Choroid plexus epithelial cell (primary cell): ENCODE data around the gene VCAN.
A peak's percentile ranks its signal among the peaks of the same experiment; 100 is the strongest.

ENCODE experiments used
- DNase-seq: peaks from one replicate; pipeline ENCODE4 v3.0.0-alpha.2; 2010; ENCODE audit warnings: low read depth
- H3K4me3 ChIP-seq: 2 replicates; pipeline ENCODE4 v1.5.1; 2011; ENCODE audit warnings: low read depth, mild to moderate bottlenecking, control low read depth, low read length, moderate library complexity
- CTCF ChIP-seq: conservative IDR thresholded peaks from 2 replicates; pipeline ENCODE4 v1.5.1; 2011; ENCODE audit warnings: low read depth, mild to moderate bottlenecking, control low read depth, inconsistent platforms, low read length, moderate library complexity

VCAN gene

GRCh38 chr5:83474161-83474796 is 2.7 kb downstream of the VCAN start:
- peak; percentile 96 for DNase-seq
- no peak for TF ChIP-seq CTCF
- H3K4me3 ChIP-seq = peak overlapping the region; percentile 77

GRCh38 chr5:83474991-83475390 is 3.4 kb downstream of the VCAN start:
- no peak for TF ChIP-seq CTCF
- DNase-seq = no peak
- H3K4me3 ChIP-seq = peak overlapping the region; percentile 77

GRCh38 chr5:83475391-83475863 is 3.9 kb downstream of the VCAN start:
- DNase-seq = peak; percentile 93
- TF ChIP-seq CTCF = no peak
- peak overlapping the region; percentile 77 for H3K4me3 ChIP-seq

GRCh38 chr5:83475935-83476814 is 4.6 kb downstream of the VCAN start:
- no peak for TF ChIP-seq CTCF
- peak overlapping the region; percentile 9 for H3K4me3 ChIP-seq
- DNase-seq = peak; percentile 37

- DNase-seq = no peak
- H3K4me3 ChIP-seq = no peak overlapping the region
- TF ChIP-seq CTCF = no peak
Measured at GRCh38 chr5:83482961-83483360, 11.4 kb downstream of the VCAN start.

GRCh38 chr5:83484294-83484693 is 12.8 kb downstream of the VCAN start:
- DNase-seq = no peak
- H3K4me3 ChIP-seq = no peak overlapping the region
- no peak for TF ChIP-seq CTCF
